ENCODE results near the gene SLC25A22.

Gene SLC25A22

DNA sequence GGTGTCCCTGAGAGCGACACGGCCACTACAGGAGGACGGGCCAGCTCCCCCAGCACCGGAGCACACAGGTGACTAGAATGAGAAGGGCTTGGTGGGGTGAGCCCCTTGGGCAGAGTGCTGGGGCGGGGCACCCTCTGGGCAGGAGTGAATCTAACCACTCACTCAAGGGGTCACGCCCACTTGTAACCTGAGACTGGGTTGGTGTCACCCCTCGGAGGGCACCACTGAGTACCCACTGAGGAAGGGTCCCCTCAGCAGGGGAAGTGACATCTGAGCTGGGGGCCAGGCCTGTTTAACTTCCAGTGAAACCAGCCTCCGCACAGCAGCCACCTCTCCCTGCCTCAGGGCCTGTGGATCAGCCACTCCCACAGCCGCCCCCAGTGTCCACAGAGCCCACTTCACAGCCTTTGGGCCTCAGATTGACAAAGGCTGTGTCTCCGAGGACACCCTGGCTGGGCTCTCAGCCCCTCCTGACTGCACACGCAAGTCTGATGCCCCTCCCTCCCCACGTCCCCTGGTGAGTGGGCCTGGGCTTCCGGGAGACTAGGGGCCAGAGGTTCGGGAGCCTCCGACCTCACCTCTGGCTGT lies 26.4 kb downstream of the SLC25A22 start:
- DNase-seq (ENCODE audit: low spot score) = no peak

DNA sequence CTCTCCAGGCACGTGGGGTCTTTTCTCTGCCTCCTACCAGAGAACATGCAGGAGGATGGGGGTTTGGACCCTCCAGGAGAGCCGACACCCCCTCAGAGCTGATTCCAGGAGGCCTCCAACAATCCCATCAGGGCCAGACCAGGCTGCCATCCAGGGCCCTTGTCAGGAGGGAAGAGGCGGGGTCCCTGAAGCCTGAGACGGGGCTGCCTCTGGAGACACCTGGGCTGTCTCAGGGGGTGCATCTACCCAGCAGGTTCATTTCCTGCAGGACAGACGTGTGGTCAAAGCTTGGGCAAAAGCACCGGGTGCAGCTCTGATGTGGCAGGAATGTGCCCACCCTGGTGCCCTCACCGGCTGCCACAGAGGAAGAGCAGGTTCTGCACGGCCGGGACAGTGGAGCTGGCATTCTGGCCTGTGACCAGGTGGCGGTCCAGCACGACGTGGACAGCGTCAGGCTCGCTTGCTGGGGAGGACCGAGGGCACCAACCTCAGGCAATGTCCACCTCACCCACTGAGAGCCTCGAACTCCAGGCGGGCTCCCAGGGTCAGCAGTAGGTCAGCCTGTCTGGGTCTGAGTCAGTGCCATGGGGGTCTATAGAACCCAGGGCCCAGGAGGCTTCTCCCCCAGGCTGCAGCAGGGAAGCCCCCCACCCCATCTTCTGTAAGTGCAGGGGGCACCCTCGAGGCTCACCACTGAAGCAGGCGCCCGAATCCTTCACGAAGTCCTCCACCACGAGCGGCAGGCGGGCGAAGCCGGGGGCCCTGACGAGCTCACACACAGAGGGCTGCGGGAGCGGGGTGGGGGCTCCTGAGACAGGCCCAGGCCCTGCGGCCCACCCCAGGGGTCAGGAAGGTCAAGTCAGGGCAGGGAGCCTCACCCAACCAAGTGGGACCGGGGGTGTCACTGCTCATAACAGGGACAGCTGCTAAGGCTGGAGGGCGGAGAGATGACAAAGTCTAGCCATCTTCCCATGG lies 27.2 kb downstream of the SLC25A22 start:
- no peak for DNase-seq (ENCODE audit: low spot score)

DNA sequence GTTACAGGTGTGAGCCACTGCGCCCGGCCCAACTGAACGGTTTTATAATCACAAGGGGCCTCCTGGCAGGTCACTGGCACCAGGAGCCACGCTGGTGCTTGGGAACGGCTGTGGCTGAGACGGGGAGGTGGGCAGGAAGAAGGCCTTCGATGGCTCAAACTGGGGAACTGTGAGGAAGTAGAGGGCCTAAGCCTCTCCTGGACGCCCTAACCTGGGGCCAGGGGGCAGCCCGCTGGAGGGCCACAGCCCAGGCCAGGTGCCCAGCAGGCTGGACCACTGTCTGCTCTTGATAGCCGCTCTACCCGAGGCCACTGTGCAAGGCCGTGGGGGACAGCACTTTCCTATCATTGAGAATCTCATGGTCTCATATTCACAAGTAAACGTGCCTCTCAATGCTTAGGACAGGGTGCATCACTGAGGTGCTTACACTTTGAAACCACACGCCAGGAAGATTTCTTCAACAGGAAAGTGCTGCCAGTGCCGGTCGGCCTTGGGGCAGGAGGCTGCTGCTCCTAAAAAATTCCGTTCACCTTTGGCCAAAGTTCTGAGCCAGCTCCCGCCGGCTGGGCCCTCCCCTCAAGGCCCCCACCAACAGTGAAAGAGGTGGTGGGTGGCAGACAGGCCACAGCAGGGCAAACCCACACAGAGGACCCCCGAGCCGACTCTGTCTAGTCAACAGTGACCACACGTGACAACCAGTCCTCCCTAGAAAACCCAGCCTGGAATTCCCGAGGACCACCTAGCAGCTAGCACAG lies 28.0 kb downstream of the SLC25A22 start:
- DNase-seq (ENCODE audit: low spot score) = no peak

DNA sequence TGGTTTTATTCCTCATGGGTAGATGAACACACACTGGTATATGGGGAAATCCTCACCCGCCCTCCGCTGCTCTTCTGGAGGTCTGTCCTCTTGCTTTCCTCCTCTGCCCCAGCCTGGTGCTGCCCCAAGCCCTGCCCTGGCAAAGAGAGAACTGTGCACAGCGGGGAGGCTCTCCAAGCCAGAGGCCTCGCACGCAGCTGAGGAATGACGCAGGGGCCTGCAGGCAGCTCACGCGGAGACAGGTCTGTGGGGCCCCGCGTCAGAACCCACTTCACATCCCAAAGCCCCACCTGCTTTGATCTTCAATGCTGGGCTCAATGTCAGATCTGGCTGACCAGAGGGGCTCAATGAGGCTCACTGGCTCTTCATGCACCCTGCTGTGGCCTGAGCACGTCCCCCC lies 30.8 kb downstream of the SLC25A22 start:
- DNase-seq (ENCODE audit: low spot score) = no peak

DNA sequence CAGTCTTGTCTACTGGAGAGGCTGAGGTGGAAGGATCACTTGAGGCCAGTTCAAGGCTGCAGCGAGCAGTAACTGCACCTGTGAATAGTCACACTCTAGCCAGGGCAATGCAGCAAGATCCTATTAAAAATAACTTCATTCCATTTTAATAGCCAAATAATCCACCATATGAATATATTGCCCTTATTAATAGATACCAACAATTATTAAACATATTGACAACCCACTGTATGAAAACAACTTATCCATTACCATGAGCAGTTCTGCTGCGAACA lies 31.2 kb downstream of the SLC25A22 start:
- no peak for DNase-seq (ENCODE audit: low spot score)

DNA sequence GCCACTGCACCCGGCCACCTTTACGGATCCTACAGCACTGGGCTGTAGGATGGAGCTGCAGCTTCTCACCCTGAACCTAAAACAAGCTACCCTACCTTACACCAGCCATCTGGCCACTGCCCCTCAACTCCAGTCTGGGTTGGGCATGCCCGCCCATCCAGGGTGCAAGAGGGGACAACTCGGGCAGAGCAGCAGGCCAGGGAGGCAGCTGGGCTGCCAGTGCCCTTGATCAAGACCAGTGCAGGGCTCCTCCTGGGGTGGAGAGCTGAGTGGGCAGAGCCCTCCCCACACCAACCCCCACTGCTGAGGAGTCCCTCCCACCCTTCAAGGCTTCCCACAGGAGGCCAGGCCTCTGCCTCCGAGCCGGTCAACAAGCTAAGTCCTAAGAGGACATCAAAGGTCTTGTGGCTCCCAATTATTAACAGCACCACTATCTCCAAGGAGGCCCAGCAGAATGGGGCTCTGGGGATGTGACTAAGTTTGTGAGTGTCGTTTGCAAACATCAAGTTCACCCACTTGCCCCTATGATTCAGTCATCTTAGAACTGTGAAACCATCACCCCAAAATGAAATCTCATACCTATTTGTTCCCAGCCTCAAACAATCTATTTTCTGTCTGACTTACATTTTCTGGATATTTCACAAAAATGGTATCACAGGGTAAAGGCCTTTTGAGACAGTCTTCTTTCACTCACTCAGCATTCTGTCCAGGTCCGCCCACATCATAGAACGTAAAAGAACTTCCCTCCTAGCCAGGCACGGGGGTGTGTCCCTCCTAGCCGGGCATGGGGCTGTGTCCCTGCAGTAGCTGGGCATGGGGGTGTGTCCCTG lies 31.8 kb downstream of the SLC25A22 start:
- DNase-seq (ENCODE audit: low spot score) = no peak

DNA sequence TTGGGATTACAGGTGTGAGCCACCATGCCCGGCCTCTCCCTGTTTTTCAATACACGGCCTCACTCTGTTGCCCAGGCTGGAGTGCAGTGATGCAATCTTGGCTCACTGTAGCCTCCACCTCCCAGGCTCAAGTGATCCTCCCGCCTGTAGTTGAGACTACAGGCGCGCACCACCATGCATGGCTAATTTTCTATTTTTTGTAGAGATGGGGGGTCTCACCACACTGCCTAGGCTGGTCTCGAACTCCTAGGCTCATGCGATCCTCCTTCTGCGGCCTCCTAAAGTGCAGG lies 32.3 kb downstream of the SLC25A22 start:
- DNase-seq (ENCODE audit: low spot score) = no peak

DNA sequence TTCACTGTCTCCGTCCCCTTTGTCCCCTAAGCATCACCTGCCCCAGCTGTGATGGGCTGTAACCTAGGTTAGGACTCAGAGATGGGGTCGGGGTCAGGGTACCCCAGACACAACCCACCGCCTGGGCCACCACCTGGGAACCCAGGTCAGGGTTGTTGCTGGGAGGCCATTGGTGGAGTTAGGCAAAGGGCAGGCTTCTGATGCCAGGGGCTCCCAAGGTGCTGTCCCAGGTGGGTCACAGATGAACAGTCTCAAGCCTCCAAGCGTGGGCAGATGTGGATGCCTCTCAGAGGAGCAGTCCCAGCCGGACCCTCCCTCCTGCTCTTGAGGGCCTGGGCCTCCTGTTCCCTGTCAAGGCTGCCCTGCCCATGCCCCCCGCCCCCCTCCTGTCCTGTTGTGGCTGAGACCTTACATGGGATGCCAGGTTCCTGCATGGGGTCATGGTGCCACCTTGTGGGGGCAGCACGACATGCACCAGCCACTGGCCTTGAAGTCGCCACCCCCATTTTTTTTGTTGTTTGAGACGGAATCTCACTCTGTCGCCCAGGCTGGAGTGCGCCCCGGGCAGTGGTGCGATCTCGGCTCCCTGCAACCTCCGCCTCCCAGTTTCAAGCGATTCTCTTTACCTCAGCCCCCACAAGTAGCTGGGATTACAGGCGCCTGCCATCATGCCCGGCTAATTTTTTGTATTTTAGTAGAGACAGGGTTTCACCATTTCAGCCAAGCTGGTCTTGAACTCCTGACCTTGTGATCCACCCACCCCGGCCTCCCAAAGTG lies 32.9 kb downstream of the SLC25A22 start:
- DNase-seq (ENCODE audit: low spot score) = peak; percentile 70

DNA sequence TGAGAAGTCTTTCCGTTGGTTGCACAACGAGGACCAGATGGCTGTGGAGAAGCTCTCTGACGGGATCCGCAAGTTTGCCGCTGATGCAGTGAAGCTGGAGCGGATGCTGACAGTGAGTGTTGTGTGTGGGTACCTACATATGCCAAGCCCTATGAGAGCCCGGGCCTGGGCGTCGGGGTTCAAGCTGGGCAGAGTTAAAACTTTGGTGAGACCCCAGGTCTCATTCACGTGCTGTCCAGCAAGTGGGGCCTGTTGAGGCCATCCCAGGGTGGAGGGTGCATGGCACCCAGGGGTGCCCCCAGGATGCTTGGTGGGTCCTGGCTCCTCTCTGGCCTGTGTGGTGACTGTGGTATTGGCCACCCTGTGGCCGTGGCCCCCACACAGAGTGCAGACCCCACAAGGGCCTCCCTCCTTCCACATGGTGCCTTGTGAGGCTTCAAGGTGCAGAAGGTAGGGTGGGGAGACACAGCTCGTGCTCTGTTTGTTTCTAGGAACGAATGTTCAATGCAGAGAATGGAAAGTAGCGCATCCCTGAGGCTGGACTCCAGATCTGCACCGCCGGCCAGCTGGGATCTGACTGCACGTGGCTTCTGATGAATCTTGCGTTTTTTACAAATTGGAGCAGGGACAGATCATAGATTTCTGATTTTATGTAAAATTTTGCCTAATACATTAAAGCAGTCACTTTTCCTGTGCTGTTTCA lies 33.6 kb downstream of the SLC25A22 start:
- no peak for DNase-seq (ENCODE audit: low spot score)

DNA sequence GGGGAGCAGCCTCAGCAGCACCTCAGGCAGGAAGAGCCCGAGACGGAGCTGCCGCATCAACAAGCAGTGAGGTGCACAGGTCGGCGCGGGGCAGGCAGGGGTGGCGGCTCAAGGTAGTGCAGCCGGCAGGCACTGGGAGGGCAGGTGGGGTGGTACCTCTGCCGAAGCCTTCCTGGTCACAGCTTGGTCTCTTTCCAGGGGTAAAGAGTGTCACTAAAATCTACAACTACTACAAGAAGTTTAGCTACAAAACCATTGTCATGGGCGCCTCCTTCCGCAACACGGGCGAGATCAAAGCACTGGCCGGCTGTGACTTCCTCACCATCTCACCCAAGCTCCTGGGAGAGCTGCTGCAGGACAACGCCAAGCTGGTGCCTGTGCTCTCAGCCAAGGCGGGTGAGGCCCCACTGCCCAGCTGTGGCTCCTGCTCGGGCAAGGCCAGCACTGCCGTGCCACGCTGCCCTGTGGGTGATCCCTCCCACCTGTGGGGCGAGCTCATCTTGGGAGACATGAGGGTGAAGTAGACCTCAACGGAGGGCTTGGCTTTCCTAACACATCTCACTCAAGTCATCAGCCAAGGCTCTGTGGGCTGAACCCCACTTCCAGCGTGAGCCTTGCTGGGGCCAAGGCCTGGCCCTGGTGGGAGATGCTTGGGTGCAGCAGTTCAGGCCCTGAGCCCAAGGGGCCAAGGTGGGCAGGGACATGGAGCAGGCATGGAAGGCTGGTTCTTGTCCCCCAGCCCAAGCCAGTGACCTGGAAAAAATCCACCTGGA lies 34.3 kb downstream of the SLC25A22 start:
- no peak for DNase-seq (ENCODE audit: low spot score)

DNA sequence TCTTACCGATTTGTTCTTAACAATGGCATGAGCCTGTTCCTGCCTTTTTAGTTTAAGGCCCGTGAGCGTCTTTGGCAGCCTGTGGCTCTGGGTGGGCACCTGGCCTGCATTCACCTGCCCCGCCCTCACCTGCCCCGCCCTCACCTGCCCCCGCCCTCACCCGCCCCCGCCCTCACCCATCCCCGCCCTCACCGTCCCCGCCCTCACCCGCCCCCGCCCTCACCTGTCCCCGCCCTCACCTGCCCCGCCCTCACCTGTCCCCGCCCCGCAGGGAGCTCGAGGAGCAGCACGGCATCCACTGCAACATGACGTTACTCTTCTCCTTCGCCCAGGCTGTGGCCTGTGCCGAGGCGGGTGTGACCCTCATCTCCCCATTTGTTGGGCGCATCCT lies 35.0 kb downstream of the SLC25A22 start:
- no peak for DNase-seq (ENCODE audit: low spot score)

DNA sequence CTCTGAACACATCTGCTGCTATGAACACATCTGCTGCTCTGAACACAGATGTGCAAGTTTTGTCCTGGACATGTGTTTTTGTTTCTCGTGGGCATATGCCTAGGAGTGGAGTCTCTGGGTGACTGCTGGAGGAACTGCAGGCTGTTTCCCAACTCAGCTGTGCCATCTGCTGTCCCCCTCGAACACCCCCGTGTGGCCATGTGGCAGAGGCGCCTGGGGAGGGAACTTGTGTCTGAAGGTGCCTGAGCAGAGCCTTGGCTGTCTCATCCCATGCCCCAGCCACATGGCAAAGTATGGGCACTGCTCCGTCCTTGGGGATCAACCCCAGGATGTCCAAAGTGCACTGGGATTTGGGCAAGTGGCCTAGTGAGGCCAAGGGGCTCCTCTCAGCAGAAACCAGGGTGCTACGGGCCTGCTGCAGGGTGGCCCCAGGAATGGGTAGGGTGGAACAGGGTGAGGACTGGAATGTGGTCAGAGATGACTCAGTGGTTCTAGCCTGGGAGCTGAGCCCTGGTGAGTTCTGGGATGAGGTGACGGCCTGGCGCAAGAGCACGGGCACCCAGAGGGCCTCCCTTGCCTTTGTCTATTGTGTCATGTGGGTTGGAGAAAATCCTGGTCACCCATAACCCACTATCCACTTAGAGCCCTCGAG lies 35.5 kb downstream of the SLC25A22 start:
- DNase-seq (ENCODE audit: low spot score) = peak; percentile 13

DNA sequence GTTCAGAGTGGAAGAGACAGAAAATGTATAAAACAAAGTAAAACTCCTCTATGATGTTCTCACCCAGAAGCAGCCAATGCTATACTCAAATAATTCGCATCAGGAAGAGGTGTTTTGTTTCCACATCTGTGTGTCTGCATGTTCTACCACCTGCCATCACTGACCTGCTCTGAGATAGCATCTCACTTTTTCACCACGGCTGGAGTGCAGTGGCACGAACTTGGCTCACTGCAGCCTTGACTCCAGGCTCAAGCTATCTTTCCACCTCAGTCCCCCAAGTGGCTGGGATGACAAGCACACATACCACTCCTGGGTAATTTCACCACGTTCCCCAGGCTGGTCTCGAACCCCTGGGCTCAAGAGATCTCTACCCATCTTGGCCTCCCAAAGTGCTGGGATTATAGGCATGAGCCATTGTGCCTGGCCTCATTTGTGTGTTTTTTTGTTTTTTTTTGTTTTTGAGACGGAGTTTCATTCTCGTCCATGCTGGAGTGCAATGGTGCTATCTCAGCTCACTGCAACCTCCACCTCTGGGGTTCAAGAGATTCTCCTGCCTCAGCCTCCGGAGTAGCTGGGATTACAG lies 36.5 kb downstream of the SLC25A22 start:
- no peak for DNase-seq (ENCODE audit: low spot score)

DNA sequence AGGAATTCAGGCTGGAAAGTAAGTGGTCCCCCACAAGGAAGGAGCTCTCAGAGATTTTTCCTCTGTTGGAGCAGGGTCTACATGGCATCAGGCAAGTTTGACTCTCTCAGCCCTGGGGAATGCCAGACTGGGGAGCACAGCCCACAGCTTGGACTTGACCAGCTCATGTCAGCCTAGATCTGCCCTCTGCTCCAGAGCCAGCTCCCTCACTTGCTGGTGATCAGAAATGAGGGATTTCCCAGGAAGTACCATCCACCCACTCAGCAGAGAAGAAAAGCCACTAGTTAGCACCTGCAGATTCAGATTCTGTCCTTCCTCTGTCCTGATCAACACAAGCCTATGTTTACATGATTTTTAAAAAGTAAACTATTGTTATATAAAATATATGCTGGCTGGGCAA lies 37.8 kb downstream of the SLC25A22 start:
- DNase-seq (ENCODE audit: low spot score) = no peak

DNA sequence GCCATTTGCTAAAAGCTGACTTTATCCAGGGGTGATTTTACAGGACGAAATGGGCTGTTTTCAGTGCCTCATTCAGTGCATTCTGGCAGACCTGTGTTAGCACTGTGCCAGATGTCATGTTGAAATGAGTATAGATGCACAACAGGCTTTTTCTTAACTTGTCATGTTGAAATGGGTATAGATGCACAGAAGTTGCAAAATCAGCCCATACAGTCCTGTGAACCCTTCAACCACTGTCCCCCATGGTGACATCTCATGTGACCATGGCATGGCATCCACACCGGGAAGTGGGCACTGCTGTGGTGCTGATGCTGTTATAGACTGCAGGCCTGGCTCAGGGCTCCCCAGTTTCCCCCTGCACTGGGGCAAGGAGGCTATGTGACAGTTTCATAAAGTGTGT lies 48.4 kb downstream of the SLC25A22 start:
- no peak for DNase-seq (ENCODE audit: low spot score)

DNA sequence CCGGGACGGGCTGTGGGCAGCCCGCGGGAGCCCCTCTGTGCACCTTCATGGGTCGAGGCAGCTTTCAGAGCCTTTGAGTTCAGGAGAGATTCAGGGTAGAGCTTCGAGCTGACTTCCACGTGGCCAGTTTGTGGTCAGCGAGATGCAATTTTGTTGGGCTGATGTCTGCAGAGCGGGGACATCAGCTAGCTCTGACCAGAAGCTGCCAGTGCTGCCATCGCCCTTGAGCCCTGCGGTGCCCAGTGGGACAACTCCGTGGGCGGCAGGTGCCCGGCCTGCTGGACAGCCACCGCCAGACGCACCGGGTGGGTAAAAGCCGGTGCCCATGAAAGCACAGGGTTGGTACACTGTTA lies 50.1 kb downstream of the SLC25A22 start:
- DNase-seq (ENCODE audit: low spot score) = no peak

DNA sequence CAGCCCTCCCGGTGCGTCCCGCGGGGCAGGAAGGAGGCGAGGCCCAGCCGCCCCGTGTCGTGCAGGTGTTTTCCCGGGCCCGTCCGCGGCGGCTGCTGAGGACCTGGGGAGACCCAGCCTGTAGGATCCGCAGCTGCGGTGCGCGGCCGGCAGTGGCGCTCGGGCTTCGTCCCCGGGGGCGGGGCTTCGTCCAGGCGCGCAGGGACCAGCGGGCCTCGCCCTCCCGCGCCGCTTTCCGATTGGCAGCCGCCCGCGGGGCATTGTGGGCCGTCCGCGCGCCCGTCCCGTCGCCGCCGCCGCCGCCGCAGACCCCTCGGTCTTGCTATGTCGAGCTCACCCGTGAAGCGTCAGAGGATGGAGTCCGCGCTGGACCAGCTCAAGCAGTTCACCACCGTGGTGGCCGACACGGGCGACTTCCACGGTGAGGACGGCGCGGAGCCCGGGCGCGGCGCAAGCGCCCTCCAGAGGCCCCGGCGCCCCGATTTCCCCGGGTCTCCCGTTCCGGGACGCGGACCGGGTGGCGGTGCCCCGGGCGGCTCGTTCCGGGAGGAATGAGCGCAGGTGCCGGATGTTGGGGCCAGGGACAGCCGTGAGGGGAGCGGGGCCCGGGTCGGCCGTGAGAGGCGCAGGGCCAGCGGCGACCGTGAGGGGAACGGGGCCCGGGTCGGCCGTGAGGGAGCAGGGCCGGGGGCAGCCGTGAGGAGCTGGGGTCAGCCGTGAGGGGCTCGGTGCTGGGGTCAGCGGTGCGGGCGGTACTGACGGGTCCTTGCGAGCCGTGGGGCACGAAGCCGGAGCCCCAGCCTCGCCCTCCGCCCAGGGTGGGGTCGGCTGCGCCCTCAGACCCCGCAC lies 50.7 kb downstream of the SLC25A22 start, which contains the start of gene TALDO1:
TSS of gene TALDO1 (plus strand) at position 307 of the 849 bp plus-strand sequence. CDS start at position 325, 18 bp downstream.
- peak; percentile 82 for DNase-seq (ENCODE audit: low spot score)

All from CD4-positive, alpha-beta T cell treated with Interleukin-2 at 100 ng/mL for 4 hours (primary cell).